AG04450 (cell line): ENCODE measurements around the gene ARSB. TPM values are rescaled to one million over a fixed set of nuclear protein-coding genes. Genes with fewer than 3 reads are reported as not detected.
A peak's percentile ranks its signal among the peaks of the same experiment; 100 is the strongest.

Experiments
- CTCF ChIA-PET: fragments of 300-600, 350-600 bp; formaldehyde crosslinking; extraction: SDS; loops from one replicate; lab custom pipeline; 2022; ENCODE audit warnings: antibody characterized with exemption, inconsistent platforms; lab: Charles Lee
- POLR2A ChIA-PET: fragments of 350-600 bp; formaldehyde crosslinking; extraction: SDS; loops from one replicate; lab custom pipeline; 2021; ENCODE audit warnings: antibody characterized with exemption, inconsistent platforms; lab: Yijun Ruan, JAX
- DNase-seq: peaks from one replicate; pipeline ENCODE4 v3.0.0-alpha.2; 2011; ENCODE audit warnings: low read depth, low spot score
- H3K27ac ChIP-seq: one replicate; pipeline ENCODE4 v1.5.1; 2012; ENCODE audit warnings: low read depth, low read length, control low read depth
- H3K27me3 ChIP-seq: one replicate; pipeline ENCODE4 v1.6.0; 2012; ENCODE audit warnings: low read length; ENCODE audit not compliant: control insufficient read depth, insufficient read depth
- H3K4me3 ChIP-seq: 2 replicates; pipeline ENCODE4 v1.5.1; 2011; ENCODE audit warnings: mild to moderate bottlenecking, low read depth, low read length, control low read depth
- H3K9me3 ChIP-seq: 2 replicates; pipeline ENCODE4 v1.5.1; 2012; ENCODE audit warnings: low read length; ENCODE audit not compliant: control insufficient read depth, insufficient read depth
- polyA plus RNA-seq: library from polyadenylated mRNA; depleted of rRNA; stranded (reverse); fragments of >200 nt; gene quantifications from 2 replicates; pipeline ENCODE4 v1.2.3, GENCODE V29; 2011
- TF ChIP-seq, protein P1 (sequence below): IDR thresholded peaks from 2 replicates; pipeline ENCODE4 v1.5.1; 2011; ENCODE audit warnings: low read depth, low read length, control low read depth, inconsistent platforms

The ARSB gene
- polyA plus RNA-seq, 1 experiment: 21.0 TPM

DNA sequence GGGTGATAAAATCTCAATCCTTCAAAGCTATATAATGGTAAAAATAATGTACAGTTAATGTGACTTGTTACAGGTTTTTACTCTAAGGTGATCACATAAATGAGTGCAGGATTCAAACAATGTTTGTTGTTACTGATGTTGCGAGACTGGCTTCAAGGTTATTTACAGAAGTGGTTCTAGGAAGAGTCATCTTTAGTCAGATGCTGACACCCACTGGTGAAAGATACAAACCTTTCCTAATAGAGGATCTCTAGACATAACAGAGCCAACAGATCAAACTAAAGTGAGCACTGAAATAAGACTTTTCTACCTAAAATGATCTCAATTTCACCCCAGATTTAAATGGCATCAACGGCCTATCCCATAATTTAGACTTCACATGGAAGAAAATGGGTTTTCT lies 20.2 kb downstream of the ARSB start:
- POLR2A ChIA-PET: no interaction called here
- Histone ChIP-seq H3K27ac (no peak overlapping the region), H3K4me3 (no peak overlapping the region), H3K9me3 (no peaks in the 10 kb centered on the region), H3K27me3 (no peaks in the 10 kb centered on the region)
- TF ChIP-seq, protein P1, sequence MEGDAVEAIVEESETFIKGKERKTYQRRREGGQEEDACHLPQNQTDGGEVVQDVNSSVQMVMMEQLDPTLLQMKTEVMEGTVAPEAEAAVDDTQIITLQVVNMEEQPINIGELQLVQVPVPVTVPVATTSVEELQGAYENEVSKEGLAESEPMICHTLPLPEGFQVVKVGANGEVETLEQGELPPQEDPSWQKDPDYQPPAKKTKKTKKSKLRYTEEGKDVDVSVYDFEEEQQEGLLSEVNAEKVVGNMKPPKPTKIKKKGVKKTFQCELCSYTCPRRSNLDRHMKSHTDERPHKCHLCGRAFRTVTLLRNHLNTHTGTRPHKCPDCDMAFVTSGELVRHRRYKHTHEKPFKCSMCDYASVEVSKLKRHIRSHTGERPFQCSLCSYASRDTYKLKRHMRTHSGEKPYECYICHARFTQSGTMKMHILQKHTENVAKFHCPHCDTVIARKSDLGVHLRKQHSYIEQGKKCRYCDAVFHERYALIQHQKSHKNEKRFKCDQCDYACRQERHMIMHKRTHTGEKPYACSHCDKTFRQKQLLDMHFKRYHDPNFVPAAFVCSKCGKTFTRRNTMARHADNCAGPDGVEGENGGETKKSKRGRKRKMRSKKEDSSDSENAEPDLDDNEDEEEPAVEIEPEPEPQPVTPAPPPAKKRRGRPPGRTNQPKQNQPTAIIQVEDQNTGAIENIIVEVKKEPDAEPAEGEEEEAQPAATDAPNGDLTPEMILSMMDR: peak; percentile 63
- CTCF ChIA-PET: interaction anchor here (0.5 to 8.8 kb wide), 31 partner anchors 8 to 728 kb away, joined by 3 to 104 read pairs (median 3); no protein-coding TSS in a partner anchor
- DNase-seq: peak; percentile 59

DNA sequence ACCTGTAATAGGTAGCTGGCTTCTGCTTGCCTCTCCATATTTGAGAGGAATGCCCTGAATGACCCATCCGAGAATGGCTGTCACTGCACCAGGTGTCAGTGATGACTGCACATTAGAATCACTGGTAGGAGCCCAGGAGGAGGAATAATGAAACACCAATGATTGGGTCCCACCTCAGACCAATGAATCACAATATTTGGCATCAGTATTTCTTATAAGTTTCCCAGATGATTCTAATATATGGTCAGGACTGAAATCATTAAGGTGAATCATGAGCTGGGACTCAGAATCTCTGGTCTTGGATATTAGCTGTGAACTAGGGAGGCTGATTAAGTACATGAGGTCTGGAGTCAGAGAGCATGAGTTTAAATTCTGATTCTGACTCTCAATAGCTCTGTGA lies 23.4 kb downstream of the ARSB start:
- ChIA-PET CTCF (interaction anchor here (1.4 to 8.8 kb wide), 3 partner anchors 61 to 494 kb away, joined by 4 to 104 read pairs (median 6); no protein-coding TSS in a partner anchor), POLR2A (no interaction called here)
- Histone ChIP-seq H3K27ac (no peak overlapping the region), H3K27me3 (no peaks in the 10 kb centered on the region), H3K4me3 (no peak overlapping the region), H3K9me3 (no peaks in the 10 kb centered on the region)
- no peak for DNase-seq
- TF ChIP-seq, protein P1: no peak

DNA sequence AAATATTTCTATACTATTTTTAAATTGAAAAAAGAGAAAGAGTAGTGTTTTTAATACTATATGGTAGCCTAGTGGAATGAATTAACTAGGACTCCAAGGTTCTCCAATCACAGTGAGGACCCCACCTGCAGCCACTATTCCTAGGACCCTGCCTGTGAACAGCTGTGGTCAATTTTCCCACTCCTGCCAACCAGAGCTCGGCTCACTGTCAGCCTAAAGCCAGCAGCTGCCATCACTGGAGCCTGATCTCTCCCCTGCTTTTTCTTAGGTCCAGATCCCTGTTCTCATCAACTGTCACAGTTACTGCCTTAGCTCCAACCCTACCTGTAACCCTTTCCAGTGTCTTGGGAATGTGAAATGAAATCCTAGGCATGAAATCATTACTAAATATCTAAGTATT lies 25.3 kb downstream of the ARSB start:
- POLR2A ChIA-PET: no interaction called here
- H3K27me3 ChIP-seq: no peaks in the 10 kb centered on the region
- TF ChIP-seq, protein P1: no peak
- CTCF ChIA-PET: interaction anchor here (8.8 kb wide), 1 partner anchor 59 kb away, joined by 104 read pairs; no protein-coding TSS in a partner anchor
- H3K27ac ChIP-seq: no peak overlapping the region
- no peak overlapping the region for H3K4me3 ChIP-seq
- no peaks in the 10 kb centered on the region for H3K9me3 ChIP-seq
- DNase-seq: no peak

DNA sequence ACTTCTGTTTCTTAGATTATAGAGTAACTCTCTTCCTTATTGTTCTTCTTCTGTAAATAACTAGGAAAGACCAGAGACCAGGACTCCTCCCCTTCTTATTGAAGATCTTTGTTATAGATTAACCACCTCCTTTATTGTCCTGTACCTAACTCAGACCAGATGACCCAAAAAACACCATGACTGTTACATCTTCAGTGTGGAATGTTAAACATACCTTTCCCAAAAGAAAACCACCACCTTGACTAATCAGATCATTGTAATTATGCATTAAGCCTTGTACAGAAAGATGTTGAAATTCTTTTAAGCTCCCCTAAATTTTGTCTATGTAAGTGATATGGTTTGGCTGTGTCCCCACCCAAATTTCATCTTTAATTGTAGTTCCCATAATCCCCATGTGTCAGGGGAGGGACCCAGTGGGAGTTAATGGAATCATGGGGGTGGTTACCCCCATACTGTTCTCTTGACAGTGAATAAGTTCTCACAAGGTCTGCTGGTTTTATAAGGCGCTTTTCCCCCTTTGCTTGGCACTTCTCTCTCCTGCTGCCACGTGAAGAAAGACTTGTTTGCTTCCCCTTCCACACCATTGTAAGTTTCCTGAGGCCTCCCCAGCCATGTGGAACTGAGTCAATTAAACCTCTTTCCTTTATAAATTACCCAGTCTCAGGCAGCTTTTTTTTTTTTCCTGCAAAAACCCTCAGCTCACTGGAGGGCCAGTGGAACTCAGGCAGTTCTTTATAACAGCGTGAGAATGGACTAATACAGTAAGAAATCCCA lies 26.3 kb downstream of the ARSB start:
- no peak overlapping the region for H3K4me3 ChIP-seq
- ChIA-PET POLR2A (no interaction called here), CTCF (no interaction called here)
- no peaks in the 10 kb centered on the region for H3K27me3 ChIP-seq
- no peak for DNase-seq
- no peaks in the 10 kb centered on the region for H3K9me3 ChIP-seq
- H3K27ac ChIP-seq: no peak overlapping the region
- TF ChIP-seq, protein P1: no peak

DNA sequence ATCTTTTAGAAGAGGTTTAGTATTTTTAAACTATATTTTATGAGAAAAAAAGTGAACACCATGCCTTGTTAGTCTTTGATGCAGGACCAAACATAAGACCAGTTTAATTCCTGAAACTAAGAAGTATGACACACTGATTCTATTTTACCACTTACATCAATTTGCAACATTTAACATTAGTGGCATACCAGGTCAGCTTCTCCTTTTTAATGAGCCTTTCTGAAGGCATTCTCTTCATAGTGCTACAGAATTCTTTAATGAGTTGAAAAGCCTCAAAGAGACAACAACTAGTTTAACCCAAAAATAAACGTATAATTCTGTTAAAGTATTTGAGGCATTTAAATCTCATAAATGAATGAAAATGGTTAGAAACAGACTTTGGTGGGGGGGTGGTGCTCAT lies 28.2 kb downstream of the ARSB start:
- TF ChIP-seq, protein P1: no peak
- Histone ChIP-seq H3K27me3 (no peaks in the 10 kb centered on the region), H3K4me3 (no peak overlapping the region), H3K9me3 (no peaks in the 10 kb centered on the region), H3K27ac (no peak overlapping the region)
- POLR2A ChIA-PET: no interaction called here
- CTCF ChIA-PET: interaction anchor here (1.0 kb wide), 1 partner anchor 8 kb away, joined by 3 read pairs; no protein-coding TSS in a partner anchor
- DNase-seq: no peak
